ENCODE measurements around the gene ANTXR1. TPM values are rescaled to one million over a fixed set of nuclear protein-coding genes. Genes with fewer than 3 reads are reported as not detected.

ANTXR1 gene
- total and polyA plus RNA-seq, 2 donors (not counting 1 experiment from before 2014, with no cell fraction given): 44.6 to 101 TPM

GRCh38 chr2:69070969-69071368, 58.0 kb downstream of the ANTXR1 start:
- no peak overlapping the region for H3K4me2 ChIP-seq (ENCODE audit: extremely low read depth, insufficient read depth, low read length)
- H3K27ac ChIP-seq (ENCODE audit: insufficient read depth, low read length): no peak overlapping the region
- H3K27me3 ChIP-seq (ENCODE audit: control insufficient read depth, insufficient read depth, low read length): no peaks in the 10 kb centered on the region
- no peaks in the 10 kb centered on the region for H3K79me2 ChIP-seq (ENCODE audit: control insufficient read depth, insufficient read depth, low read length)
- no peaks in the 10 kb centered on the region for H3K4me1 ChIP-seq (ENCODE audit: control insufficient read depth, extremely low read depth, insufficient read depth, low read length)
- H3K4me3 ChIP-seq (replicated peaks in 1 of 4; ENCODE audit: control extremely low read depth in 1 of 4, insufficient read depth in 1 of 4, low read depth in 3 of 4, low read length in 4 of 4): no peak overlapping the region
- TF ChIP-seq EZH2 (IDR thresholded peaks at IDR 0.05; ENCODE audit: low read length, missing control alignments) (no peak), CTCF (conservative IDR thresholded peaks at IDR 0.05 in 1 of 2, IDR thresholded peaks at IDR 0.05 in 1 of 2; ENCODE audit: low read depth in 1 of 2, low read length in 2 of 2) (no peak)
- H3K36me3 ChIP-seq (ENCODE audit: control insufficient read depth, insufficient read depth, low read length): peaks cover 2% of the 10 kb centered on the region
- H2AFZ ChIP-seq (ENCODE audit: low read length): no peak overlapping the region
- no peak for DNase-seq (ENCODE audit: low read depth in 2 of 2)
- no peaks in the 10 kb centered on the region for H3K9me3 ChIP-seq (ENCODE audit: control insufficient read depth, insufficient read depth, low read depth, low read length)
- H3K9ac ChIP-seq (ENCODE audit: insufficient read depth, low read length): no peak overlapping the region
- H4K20me1 ChIP-seq (ENCODE audit: control insufficient read depth, extremely low read depth, insufficient read depth, low read length): no peaks in the 10 kb centered on the region

GRCh38 chr2:69073928-69074570, 61.1 kb downstream of the ANTXR1 start:
- Histone ChIP-seq H3K79me2 (ENCODE audit: control insufficient read depth, insufficient read depth, low read length) (no peaks in the 10 kb centered on the region), H3K4me2 (ENCODE audit: extremely low read depth, insufficient read depth, low read length) (no peak overlapping the region), H3K4me3 (replicated peaks in 1 of 4; ENCODE audit: control extremely low read depth in 1 of 4, insufficient read depth in 1 of 4, low read depth in 3 of 4, low read length in 4 of 4) (no peak overlapping the region), H3K27ac (ENCODE audit: insufficient read depth, low read length) (no peak overlapping the region), H3K36me3 (ENCODE audit: control insufficient read depth, insufficient read depth, low read length) (peaks cover 8% of the 10 kb centered on the region), H3K27me3 (ENCODE audit: control insufficient read depth, insufficient read depth, low read length) (no peaks in the 10 kb centered on the region), H3K4me1 (ENCODE audit: control insufficient read depth, extremely low read depth, insufficient read depth, low read length) (no peaks in the 10 kb centered on the region), H2AFZ (ENCODE audit: low read length) (no peak overlapping the region), H4K20me1 (ENCODE audit: control insufficient read depth, extremely low read depth, insufficient read depth, low read length) (no peaks in the 10 kb centered on the region), H3K9me3 (ENCODE audit: control insufficient read depth, insufficient read depth, low read depth, low read length) (no peaks in the 10 kb centered on the region), H3K9ac (ENCODE audit: insufficient read depth, low read length) (no peak overlapping the region)
- no peak for TF ChIP-seq EZH2 (IDR thresholded peaks at IDR 0.05; ENCODE audit: low read length, missing control alignments)
- no peak for TF ChIP-seq CTCF (conservative IDR thresholded peaks at IDR 0.05 in 1 of 2, IDR thresholded peaks at IDR 0.05 in 1 of 2; ENCODE audit: low read depth in 1 of 2, low read length in 2 of 2)
- peak; percentile 34 to 65 for DNase-seq (ENCODE audit: low read depth in 2 of 2)

GRCh38 chr2:69074918-69075317, 61.9 kb downstream of the ANTXR1 start:
- no peak overlapping the region for H3K4me3 ChIP-seq (replicated peaks in 1 of 4; ENCODE audit: control extremely low read depth in 1 of 4, insufficient read depth in 1 of 4, low read depth in 3 of 4, low read length in 4 of 4)
- no peaks in the 10 kb centered on the region for H3K9me3 ChIP-seq (ENCODE audit: control insufficient read depth, insufficient read depth, low read depth, low read length)
- no peak for DNase-seq (ENCODE audit: low read depth in 2 of 2)
- no peaks in the 10 kb centered on the region for H3K27me3 ChIP-seq (ENCODE audit: control insufficient read depth, insufficient read depth, low read length)
- H3K4me1 ChIP-seq (ENCODE audit: control insufficient read depth, extremely low read depth, insufficient read depth, low read length): no peaks in the 10 kb centered on the region
- no peaks in the 10 kb centered on the region for H3K79me2 ChIP-seq (ENCODE audit: control insufficient read depth, insufficient read depth, low read length)
- H3K4me2 ChIP-seq (ENCODE audit: extremely low read depth, insufficient read depth, low read length): no peak overlapping the region
- H3K9ac ChIP-seq (ENCODE audit: insufficient read depth, low read length): no peak overlapping the region
- no peak overlapping the region for H2AFZ ChIP-seq (ENCODE audit: low read length)
- TF ChIP-seq EZH2 (IDR thresholded peaks at IDR 0.05; ENCODE audit: low read length, missing control alignments) (no peak), CTCF (conservative IDR thresholded peaks at IDR 0.05 in 1 of 2, IDR thresholded peaks at IDR 0.05 in 1 of 2; ENCODE audit: low read depth in 1 of 2, low read length in 2 of 2) (no peak)
- peaks cover 8% of the 10 kb centered on the region for H3K36me3 ChIP-seq (ENCODE audit: control insufficient read depth, insufficient read depth, low read length)
- H3K27ac ChIP-seq (ENCODE audit: insufficient read depth, low read length): no peak overlapping the region
- H4K20me1 ChIP-seq (ENCODE audit: control insufficient read depth, extremely low read depth, insufficient read depth, low read length): no peaks in the 10 kb centered on the region
